GM18502 (cell line): Measurements from ENCODE around the gene SORBS2.
"Not testable (repeated sequence)": the region's sequence is repeated elsewhere in the genome, so short reads cannot be mapped to it uniquely, and the experiment has no call there.

Experiments used
- ATAC-seq: cut with Tn5 transposase; IDR thresholded peaks from one replicate; pipeline ENCODE4 v1.9.1; 2021; ENCODE audit warnings: mild to moderate bottlenecking; ENCODE audit not compliant: unreplicated experiment, poor library complexity

The SORBS2 gene

DNA sequence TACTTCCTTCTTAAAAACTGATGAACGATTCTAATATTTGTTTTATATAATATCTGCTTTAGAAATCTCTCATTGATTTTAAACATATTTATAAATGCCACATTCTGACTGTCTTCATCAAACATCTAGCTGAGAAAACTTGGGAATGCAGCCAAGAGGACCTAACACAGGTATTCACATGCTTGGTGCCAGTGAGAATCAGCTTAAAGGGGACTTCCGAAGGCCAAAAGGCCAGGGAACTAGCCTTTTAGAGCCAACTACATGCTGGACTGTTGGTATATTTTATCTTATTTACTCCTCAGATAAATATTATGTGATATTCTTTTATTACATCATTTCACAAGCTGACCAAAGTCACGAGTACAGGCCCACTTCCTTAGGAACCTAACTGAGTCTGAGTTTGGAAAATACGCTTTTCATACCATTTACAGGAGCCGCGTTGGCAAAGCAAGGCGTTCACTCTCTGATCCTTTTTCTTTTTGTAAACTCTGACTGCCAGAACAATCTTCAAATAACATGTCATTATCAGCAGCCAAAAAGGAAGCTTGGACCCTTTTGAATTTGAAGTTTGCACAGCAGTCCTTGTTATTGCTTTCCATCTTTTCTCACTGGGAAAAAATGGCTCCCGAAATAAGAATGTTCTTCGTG is 235.6 kb downstream of the SORBS2 start:
- ATAC-seq = no peak

DNA sequence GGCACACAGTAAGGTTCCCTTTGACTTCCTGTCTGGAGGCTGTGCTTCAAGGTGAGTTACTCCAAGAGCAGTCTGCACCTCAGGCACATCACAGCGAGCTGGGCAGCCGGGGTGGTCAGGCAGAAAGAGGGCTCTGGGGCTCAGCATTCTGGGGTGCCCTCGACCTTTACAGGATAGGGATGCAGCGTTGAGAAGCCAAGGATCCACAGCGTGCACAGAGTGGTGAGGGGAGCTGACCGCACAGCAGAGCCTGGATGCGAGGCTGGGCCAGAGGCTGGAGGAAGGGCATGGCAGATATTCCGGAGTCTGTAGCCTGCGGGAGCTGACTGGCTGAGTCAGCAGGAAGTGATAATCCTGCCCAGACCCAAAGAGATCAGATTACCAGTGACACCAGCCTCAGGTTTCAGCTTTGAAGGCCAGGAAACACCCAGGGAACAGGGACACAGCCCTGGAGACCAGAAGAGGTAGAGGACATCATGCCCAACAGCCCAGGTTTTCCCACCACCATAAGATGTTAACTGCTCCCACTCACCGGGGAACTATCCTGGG is 238.3 kb downstream of the SORBS2 start:
- ATAC-seq = no peak

DNA sequence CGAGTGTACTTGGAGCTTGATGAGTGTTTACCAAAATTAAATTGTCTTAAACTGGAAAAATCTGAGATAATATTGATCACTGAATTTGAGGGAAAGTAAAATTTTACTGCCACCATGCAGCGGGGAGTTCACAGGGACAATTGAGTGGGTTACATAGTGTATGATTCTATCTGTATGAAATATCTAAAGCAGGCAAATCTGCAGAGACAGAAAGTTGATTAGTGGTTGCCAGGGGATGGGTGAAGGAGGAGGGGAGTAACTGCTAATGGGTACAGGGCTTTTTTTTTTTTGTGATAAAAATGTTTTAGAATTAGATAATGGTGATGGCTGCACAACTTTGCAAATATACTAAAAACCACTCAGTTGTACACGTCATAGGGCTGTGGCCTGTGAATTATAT is 241.3 kb downstream of the SORBS2 start:
- ATAC-seq = no peak

DNA sequence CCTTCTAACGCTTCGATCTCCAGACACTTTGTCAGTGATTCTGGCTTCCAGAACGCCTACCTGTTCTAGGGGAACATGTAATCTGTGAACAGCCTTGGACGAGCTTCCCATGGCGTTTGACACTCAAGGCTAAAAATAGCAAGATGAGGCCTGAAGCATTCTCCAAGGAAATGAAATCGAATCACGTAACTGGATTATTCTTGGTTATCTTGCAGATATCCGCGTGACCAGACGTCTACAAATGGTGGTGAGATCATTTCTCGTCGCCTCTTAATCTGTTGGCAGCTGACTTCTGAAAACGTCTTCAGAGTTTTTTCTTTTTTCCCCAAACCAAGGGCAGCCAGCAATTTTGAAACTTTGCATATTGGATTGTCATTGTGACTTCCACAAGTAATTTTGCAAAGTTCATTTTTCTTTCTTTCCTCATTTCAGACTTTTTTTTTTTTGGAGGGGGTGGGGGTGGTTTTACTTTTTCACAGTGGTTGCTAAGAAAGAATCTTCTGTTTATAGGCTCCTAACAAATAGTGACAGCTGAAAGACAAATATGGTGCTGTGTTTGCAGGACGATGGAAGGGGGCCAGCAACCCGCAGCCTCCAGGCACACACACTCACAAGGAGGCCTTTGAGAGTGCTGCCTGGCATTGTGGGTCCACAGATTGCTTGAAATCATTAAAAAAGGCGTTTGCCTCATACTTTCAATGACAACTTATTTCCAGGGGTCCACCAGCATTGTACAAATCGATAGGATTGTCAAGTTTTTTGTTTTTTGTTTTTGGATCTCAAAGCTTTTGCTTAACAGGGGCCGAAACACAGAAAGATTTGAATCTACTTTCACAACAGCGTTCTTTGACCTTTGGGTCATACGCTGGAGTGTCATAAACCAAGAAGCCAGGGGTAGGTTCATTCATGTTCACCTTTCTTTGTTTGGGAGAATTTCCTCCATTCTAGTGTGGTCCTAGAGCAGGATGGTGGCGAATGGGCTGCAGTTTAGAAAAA is 244.3 kb downstream of the SORBS2 start:
- ATAC-seq = no peak

DNA sequence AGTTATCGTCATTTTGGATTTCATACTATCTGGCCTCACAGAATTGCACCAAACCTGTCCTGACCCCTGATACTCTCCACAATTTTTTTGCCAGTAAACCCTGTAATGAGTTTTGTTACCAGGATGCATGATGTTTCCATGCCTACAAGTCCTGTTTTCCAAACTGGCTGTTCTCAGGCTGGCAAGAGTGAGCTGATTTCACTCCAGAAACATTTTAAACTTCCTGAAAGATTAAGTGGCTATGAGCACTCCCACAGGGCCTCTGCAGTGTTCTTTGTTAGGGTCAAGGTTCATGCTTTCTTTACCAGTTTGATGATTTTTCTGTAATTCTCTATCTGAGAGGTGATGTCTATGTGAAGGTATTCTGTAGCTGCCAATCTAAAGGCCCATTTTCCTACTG is 245.0 kb downstream of the SORBS2 start:
- no peak for ATAC-seq

DNA sequence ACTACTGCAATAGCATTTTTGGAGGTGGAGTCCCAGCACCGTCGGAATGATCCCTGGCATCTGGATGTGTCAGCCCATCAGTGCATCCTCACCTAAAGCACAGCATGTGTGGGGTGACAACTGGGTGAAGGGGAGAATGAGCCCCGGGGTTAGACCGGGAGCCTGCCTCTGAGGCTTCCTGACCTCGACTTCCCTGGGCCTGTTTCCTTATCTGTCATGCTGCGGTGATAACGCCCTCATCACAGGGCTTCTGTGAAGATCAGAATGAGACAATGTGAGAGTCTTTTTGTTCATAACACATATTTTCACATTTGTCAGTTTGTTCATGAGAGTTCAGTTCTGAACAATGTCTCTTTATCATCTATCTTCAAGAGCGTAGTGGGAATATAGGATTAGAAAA is 245.6 kb downstream of the SORBS2 start:
- peak; percentile 71 for ATAC-seq

DNA sequence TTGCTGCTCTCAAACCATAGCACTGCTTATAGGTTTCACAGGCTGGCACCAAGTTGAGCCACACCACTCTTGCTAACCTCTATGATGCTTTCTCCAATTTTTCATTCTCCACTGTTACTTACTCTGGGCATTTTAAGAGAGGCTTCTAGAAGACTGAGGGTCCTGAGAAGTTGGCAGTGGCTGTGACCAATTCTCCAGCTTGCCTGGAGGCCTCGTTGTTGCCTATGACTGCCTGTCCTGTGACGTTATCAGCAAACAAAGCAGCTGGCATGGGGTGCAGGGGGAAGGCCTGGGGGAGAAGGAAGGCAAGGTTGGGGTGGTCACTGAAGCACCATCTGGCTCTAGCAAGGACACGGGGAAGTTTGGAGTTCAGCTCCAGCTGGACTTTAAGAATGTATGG is 246.3 kb downstream of the SORBS2 start:
- ATAC-seq = no peak

DNA sequence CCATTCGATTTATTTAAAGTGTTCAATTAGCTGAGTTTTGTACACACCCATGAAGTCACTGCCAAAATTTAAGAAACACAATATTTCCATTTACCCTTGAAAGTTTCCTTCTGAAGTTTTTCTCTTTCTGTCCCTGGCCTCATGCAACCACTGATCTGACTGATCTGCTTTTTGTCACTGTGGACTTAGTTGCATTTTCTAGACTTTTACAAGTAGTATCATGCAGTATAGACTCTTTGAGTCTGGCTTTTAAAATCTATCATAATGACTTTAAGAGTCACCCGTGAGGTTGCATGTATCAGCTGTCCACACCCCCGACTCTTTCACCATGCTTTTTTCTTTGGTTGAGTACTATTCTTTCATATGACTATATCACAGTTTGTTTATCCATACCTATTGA is 247.6 kb downstream of the SORBS2 start:
- no peak for ATAC-seq

DNA sequence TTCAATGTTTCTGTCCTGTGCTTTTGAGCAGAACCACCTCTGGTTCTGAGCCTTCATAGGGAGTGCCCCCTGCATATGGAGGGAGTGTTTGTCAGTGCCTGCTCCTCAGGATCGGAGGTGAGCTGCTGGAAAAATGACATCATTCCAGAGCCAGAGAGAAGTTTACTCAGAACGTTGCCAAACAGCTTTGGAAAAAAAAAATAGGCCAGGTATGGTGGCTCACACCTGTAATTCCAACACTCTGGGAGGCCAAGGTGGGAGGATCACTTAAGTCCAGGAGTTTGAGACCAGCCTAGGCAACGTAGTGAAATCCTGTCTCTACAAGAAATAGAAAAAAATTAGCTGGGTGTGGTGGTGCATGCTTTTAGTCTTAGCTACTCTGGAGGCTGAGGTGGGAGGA is 249.5 kb downstream of the SORBS2 start:
- no peak for ATAC-seq

DNA sequence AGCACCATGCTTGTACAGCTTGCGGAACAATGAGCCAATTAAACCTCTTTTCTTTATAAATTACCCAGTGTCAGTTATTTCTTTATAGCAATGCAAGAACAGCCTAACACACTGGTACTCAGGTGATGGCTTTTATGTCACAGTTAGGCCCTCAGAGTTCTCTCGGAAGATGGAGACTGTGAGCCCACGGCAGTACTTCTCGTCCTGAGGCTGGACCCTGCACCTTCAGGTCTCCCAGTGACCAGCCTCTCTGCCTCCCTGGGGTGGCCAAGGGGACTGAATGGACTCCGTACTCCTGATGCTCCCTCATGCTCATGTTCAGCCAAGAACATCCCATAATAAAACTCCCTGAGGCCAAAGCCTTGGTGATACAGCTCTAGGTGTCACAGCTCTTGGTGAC is 251.7 kb downstream of the SORBS2 start:
- no peak for ATAC-seq

DNA sequence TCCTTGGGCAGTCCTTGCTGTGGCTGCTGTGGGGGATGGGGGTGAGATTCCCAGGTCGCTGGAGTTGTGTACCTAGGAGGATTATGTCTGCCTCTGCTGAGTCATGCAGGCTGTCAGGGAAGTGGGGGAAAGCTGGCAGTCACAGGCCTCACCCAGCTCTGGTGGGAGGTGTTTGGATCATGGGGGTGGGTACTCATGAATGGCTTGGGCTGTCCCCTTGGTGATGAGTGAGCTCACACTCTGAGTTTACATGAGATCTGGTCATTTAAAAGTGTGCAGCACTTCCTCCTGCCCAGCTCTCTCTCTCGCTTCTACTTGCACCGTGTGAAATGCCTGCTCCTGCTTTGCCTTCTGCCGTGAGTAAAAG is 252.1 kb downstream of the SORBS2 start:
- no peak for ATAC-seq

DNA sequence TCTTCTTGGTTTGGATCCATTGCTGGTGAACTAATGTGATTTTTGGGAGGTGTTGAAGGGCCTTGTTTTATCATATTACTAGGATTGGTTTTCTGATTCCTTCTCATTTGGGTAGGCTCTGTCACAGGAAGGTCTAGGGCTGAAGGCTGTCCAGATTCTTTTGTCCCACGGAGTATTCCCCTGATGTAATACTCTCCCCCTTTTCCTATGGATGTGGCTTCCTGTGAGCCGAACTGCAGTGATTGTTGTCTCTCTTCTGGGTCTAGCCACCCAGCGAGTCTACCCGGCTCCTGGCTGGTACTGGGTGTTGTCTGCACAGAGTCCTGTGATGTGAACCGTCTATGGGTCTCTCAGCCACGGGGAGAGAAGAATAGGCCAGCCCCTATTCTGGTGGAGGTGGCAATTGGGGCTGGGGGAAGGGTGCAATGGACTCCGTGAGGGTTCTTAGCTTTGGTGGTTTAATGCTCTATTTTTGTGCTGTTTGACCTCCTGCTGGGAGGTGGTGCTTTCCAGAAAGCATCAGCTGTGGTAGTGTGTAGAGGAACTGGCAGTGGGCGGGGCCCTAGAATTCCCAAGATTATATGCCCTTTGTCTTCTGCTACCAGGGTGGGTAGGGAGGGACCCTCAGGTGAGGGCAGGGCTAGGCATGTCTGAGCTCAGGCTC is 252.6 kb downstream of the SORBS2 start:
- not testable (repeated sequence) for ATAC-seq

DNA sequence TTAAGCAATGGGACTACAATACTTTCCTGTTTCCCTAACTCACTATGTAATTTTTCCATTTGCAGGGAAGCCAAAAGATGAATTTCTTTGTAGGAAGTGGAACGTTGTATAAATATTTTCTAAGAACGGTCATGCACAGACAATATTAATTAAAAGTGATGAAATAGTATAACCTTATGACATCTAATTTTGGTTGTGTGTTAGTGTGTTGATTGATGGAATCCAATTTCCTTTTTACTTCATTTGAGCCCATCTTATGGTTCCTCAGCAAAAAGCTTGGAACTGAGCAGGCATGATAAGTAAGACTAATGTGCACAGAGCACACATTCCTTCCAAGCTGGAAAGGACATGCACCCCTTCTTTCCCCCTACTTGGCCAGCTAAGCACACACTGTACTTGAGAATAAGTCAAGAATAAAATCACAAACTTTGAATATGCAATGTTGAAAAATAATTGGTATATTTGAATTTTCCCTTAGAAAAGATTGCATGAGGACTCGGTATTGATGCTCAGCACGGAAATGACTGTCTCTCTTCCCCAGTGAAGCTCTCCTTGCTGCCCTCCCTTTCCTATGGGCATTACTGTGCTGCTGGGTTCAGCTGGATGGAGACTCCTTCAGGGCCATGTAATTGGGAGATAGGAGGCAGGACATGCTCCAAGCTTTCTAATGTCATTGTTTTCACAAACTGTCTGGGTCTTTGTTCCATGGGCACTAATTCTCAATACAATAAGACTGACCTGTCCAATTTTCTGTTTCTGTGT is 257.4 kb downstream of the SORBS2 start:
- no peak for ATAC-seq

DNA sequence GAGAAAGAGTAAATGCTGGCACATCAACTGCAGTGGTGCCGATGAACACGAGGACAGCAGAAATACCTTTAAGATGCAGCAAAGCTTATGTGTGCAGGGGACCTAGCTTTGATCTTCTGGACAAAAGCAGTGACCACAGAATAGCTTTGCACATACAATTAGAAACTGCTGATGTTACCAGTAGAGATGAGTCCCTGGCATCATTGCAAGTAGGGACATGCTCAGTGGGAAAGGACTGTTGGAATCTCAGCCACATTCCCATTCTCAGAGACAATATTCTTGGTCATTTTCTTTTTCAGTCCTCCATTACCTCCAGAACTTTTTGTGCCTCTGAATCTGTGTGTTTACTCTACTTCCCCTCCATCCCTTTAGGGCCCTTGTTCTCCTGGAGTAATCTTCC is 259.7 kb downstream of the SORBS2 start:
- no peak for ATAC-seq

DNA sequence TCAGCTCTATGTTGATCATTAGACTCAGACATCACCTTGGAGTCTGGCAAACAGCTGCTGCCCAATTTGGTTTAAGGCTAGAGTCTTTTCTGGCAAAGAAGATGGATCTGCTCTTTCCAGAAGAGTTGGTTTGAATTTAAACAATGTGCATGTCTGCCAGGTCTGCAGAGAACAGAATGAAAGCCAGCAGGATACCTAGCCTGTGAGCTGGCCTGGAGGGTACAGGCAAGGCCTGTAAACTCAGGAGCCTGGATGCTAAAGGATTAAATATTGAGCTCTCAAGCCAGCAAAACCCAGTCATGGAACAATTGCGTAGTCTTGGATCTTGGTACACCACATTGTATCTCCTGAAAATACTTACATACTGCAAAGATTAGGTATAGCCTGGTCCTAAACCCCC is 261.1 kb downstream of the SORBS2 start:
- ATAC-seq = no peak

DNA sequence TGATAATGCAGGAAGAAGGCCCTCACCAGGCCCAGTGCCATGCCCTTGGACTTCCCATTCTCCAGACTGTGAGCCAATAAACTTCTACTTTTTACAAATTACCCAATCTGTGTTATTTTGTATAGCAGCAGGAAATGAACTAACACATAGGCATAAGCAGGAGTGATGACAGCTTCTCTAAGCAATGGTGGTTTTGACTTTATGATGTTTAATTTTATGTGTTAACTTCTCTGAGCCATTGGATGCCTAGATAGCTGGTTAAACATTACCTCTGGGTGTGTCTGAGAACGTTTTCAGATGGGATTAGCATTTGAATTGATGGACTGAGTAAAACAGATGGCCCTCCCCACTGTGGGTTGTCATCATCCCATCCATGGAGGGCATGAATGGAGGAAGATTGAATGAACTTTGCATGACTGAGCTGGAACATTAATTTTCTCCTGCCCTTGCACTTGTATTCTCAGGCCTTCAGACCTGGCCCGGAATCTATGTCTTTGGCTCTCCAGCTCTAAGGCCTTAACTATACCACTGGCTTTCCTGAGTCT is 262.8 kb downstream of the SORBS2 start:
- ATAC-seq = no peak

DNA sequence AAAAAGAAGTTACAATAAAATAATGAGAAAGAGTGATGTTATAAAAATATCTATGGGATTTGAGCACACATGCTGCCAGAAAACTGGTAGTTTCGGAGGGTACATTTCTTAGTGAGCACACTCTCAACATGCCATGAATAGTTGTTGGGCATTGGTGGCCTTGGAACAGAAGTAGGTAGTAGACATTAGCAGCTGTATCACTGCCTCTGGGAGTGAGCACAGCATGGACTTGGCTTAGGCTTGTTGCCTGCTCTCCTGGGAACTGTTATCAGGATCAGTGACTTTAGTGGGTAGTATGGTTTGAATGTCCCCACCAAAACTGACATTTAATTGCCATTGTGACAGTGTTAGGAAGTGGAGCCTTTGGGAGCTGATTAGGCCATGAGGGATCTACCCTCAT is 263.4 kb downstream of the SORBS2 start:
- ATAC-seq = no peak

DNA sequence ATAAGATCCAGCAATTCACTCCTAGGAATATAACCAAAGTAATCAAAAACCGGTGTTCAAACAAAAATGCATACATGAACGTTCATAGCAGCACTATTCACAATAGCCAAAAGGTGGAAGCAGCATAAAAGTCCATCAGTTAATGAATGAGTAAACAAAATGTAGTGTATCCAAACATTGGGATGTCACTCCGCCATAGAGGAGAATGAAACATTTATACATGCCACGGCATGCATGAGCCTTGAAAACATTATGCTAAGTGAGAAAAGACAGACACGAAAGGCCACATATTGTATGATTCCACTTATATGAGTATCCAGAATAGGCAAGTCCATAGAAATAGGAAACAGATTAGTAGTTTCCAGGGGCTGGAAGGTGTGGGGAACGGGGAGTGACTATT is 265.7 kb downstream of the SORBS2 start:
- no peak for ATAC-seq

DNA sequence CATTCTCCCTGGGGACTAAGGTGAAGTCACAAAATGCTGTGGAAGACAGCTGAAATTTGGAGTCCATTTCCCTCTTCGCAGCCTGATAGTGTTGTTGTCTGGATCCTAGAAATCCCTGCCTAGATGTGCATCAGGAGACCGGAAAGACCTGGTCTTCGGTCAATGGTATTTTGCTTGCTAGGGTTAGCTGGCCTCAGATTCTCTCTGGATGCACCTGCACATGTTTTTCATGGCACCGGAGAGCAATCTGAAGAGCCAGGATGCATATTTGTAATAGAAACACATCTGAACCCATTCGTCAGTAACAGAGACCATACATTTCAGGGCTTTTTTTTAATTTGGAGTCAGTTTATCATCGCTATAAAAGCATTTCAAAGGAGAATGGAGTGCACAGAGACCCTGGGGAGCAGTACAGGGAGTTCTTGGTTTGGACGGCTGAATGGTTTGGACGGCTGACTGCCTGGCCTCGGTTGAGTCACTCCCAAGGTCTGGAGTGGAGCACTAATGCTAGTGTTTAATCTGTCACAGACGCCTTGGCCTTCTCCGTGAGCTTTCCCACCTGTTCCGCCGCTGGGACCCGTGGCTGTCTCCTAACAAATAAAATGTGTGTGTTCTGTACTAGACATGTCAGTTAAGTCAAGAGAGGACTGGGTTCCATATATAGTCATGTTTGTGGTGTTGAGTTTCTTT is 269.2 kb downstream of the SORBS2 start:
- ATAC-seq = no peak
